ENCODE measurements around the gene COLEC11.
"Not testable (repeated sequence)": the region's sequence is repeated elsewhere in the genome, so short reads cannot be mapped to it uniquely, and the experiment has no call there.

DNA sequence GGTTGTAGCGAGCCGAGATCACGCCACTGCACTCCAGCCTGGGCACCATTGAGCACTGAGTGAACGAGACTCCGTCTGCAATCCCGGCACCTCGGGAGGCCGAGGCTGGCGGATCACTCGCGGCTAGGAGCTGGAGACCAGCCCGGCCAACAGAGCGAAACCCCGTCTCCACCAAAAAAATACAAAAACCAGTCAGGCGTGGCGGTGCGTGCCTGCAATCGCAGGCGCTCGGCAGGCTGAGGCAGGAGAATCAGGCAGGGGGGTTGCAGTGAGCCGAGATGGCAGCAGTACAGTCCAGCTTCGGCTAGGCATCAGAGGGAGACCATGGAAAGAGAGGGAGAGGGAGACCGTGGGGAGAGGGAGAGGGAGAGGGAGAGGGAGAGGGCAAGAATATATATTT lies 25.3 kb upstream of the COLEC11 start:
- TF ChIP-seq, protein P1, sequence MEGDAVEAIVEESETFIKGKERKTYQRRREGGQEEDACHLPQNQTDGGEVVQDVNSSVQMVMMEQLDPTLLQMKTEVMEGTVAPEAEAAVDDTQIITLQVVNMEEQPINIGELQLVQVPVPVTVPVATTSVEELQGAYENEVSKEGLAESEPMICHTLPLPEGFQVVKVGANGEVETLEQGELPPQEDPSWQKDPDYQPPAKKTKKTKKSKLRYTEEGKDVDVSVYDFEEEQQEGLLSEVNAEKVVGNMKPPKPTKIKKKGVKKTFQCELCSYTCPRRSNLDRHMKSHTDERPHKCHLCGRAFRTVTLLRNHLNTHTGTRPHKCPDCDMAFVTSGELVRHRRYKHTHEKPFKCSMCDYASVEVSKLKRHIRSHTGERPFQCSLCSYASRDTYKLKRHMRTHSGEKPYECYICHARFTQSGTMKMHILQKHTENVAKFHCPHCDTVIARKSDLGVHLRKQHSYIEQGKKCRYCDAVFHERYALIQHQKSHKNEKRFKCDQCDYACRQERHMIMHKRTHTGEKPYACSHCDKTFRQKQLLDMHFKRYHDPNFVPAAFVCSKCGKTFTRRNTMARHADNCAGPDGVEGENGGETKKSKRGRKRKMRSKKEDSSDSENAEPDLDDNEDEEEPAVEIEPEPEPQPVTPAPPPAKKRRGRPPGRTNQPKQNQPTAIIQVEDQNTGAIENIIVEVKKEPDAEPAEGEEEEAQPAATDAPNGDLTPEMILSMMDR (IDR thresholded peaks at IDR 0.05) = not testable (repeated sequence)
- TF ChIP-seq HDAC2, CEBPB (IDR thresholded peaks at IDR 0.05): not testable (repeated sequence)
